ENCODE measurements around the gene KRTAP1-4. TPM values are rescaled to one million over a fixed set of nuclear protein-coding genes. Genes with fewer than 3 reads are reported as not detected.

KRTAP1-4 gene, protein sequence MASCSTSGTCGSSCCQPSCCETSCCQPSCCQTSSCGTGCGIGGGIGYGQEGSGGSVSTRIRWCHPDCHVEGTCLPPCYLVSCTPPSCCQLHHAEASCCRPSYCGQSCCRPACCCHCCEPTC
- total RNA-seq (2014; rRNA removed) (not detected in 2 replicates), Bru-seq, nascent RNA (not detected), BruChase-seq, experiment 1, labeled RNA remaining after a 6-hour chase (not detected), BruChase-seq, experiment 2, labeled RNA remaining after a 2-hour chase (not detected)
- long read RNA-seq = 0 reads

GRCh38 chr17:41029633-41030245, at the start of gene KRTAP1-4:
TSS of gene KRTAP1-4 (minus strand) at chr17:41030195. CDS start at chr17:41030078, 117 bp downstream.
- no peaks in the 10 kb centered on the region for H3K27me3 ChIP-seq (ENCODE audit: low read length)
- no peak for TF ChIP-seq EZH2phosphoT487 (IDR thresholded peaks at IDR 0.05; ENCODE audit: borderline replicate concordance, low read length)
- TF ChIP-seq, protein P1, sequence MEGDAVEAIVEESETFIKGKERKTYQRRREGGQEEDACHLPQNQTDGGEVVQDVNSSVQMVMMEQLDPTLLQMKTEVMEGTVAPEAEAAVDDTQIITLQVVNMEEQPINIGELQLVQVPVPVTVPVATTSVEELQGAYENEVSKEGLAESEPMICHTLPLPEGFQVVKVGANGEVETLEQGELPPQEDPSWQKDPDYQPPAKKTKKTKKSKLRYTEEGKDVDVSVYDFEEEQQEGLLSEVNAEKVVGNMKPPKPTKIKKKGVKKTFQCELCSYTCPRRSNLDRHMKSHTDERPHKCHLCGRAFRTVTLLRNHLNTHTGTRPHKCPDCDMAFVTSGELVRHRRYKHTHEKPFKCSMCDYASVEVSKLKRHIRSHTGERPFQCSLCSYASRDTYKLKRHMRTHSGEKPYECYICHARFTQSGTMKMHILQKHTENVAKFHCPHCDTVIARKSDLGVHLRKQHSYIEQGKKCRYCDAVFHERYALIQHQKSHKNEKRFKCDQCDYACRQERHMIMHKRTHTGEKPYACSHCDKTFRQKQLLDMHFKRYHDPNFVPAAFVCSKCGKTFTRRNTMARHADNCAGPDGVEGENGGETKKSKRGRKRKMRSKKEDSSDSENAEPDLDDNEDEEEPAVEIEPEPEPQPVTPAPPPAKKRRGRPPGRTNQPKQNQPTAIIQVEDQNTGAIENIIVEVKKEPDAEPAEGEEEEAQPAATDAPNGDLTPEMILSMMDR (conservative IDR thresholded peaks at IDR 0.05; ENCODE audit: low read depth, low read length) = no peak
- ChIA-PET POLR2A (ENCODE audit: unreplicated experiment) (no interaction called here), CTCF (no interaction called here)
- intact Hi-C loops (cut with micrococcal nuclease) = no loop called here
- DNase-seq (no peak), ATAC-seq (no peak)
- H3F3A ChIP-seq (ENCODE audit: low read length, unreplicated experiment) = no peaks in the 10 kb centered on the region
- H3K36me3 ChIP-seq (ENCODE audit: low read depth, low read length) = no peaks in the 10 kb centered on the region
- no peak within 1 kb of the TSS for H2AFZ ChIP-seq (ENCODE audit: low read length)
- no peak within 1 kb of the TSS for H3K4me3 ChIP-seq (ENCODE audit: low read length)
- H3K9me2 ChIP-seq (replicated peaks; ENCODE audit: low read length) = no peaks in the 10 kb centered on the region
- H3K4me2 ChIP-seq (ENCODE audit: low read length) = no peak within 1 kb of the TSS
- no peaks in the 10 kb centered on the region for H3K79me2 ChIP-seq (ENCODE audit: low read length)
- H4K20me1 ChIP-seq (ENCODE audit: low read length) = no peaks in the 10 kb centered on the region
- H3K4me1 ChIP-seq (ENCODE audit: insufficient read depth, low read length) = peaks cover 17% of the 10 kb centered on the region
- no peak within 1 kb of the TSS for H3K27ac ChIP-seq (ENCODE audit: low read length)
- H3K9ac ChIP-seq (ENCODE audit: low read length) = no peak within 1 kb of the TSS
- no peaks in the 10 kb centered on the region for H3K9me3 ChIP-seq (ENCODE audit: low read length)
- BruUV-seq (replicated peaks) = no TSS peak

- Histone ChIP-seq H3K36me3 (ENCODE audit: low read depth, low read length) (no peaks in the 10 kb centered on the region), H3K4me2 (ENCODE audit: low read length) (no peak overlapping the region), H3F3A (ENCODE audit: low read length, unreplicated experiment) (no peaks in the 10 kb centered on the region), H3K79me2 (ENCODE audit: low read length) (no peaks in the 10 kb centered on the region), H3K9me3 (ENCODE audit: low read length) (no peaks in the 10 kb centered on the region), H4K20me1 (ENCODE audit: low read length) (no peaks in the 10 kb centered on the region), H3K27ac (ENCODE audit: low read length) (no peak overlapping the region), H3K4me3 (ENCODE audit: low read length) (no peak overlapping the region), H3K27me3 (ENCODE audit: low read length) (no peaks in the 10 kb centered on the region), H2AFZ (ENCODE audit: low read length) (no peak overlapping the region), H3K9ac (ENCODE audit: low read length) (no peak overlapping the region), H3K4me1 (ENCODE audit: insufficient read depth, low read length) (no peaks in the 10 kb centered on the region), H3K9me2 (replicated peaks; ENCODE audit: low read length) (no peaks in the 10 kb centered on the region)
- ChIA-PET CTCF (interaction anchor here (0.6 kb wide), 1 partner anchor 601 kb away, joined by 3 read pairs; no protein-coding TSS in a partner anchor), POLR2A (ENCODE audit: unreplicated experiment) (no interaction called here)
- no peak for ATAC-seq
- no TSS peak for BruUV-seq (replicated peaks)
- no peak for DNase-seq
- intact Hi-C loops (cut with micrococcal nuclease) = no loop called here
- TF ChIP-seq EZH2phosphoT487 (IDR thresholded peaks at IDR 0.05; ENCODE audit: borderline replicate concordance, low read length) (no peak), EZH2 (IDR thresholded peaks at IDR 0.05; ENCODE audit: low read length, unreplicated experiment) (no peak)
- TF ChIP-seq, protein P1 (conservative IDR thresholded peaks at IDR 0.05; ENCODE audit: low read depth, low read length) = no peak
Observed at GRCh38 chr17:41076788-41077187, 46.8 kb upstream of the KRTAP1-4 start.

- ChIA-PET POLR2A (ENCODE audit: unreplicated experiment) (no interaction called here), CTCF (no interaction called here)
- TF ChIP-seq EZH2phosphoT487 (IDR thresholded peaks at IDR 0.05; ENCODE audit: borderline replicate concordance, low read length) (no peak), EZH2 (IDR thresholded peaks at IDR 0.05; ENCODE audit: low read length, unreplicated experiment) (no peak)
- TF ChIP-seq, protein P1 (conservative IDR thresholded peaks at IDR 0.05; ENCODE audit: low read depth, low read length) = no peak
- intact Hi-C loops (cut with micrococcal nuclease) = no loop called here
- H3K4me3 ChIP-seq (ENCODE audit: low read length) = no peak overlapping the region
- H2AFZ ChIP-seq (ENCODE audit: low read length) = no peak overlapping the region
- no peak overlapping the region for H3K4me2 ChIP-seq (ENCODE audit: low read length)
- ATAC-seq (no peak), DNase-seq (no peak)
- no peaks in the 10 kb centered on the region for H3K9me3 ChIP-seq (ENCODE audit: low read length)
- H3K9me2 ChIP-seq (replicated peaks; ENCODE audit: low read length) = no peaks in the 10 kb centered on the region
- no peaks in the 10 kb centered on the region for H4K20me1 ChIP-seq (ENCODE audit: low read length)
- H3K9ac ChIP-seq (ENCODE audit: low read length) = no peak overlapping the region
- H3K27me3 ChIP-seq (ENCODE audit: low read length) = no peaks in the 10 kb centered on the region
- H3K4me1 ChIP-seq (ENCODE audit: insufficient read depth, low read length) = no peaks in the 10 kb centered on the region
- no TSS peak for BruUV-seq (replicated peaks)
- no peaks in the 10 kb centered on the region for H3K79me2 ChIP-seq (ENCODE audit: low read length)
- no peaks in the 10 kb centered on the region for H3K36me3 ChIP-seq (ENCODE audit: low read depth, low read length)
- H3F3A ChIP-seq (ENCODE audit: low read length, unreplicated experiment) = no peaks in the 10 kb centered on the region
- H3K27ac ChIP-seq (ENCODE audit: low read length) = no peak overlapping the region
Observed at GRCh38 chr17:41073676-41074075, 43.7 kb upstream of the KRTAP1-4 start.
